Measurements from ENCODE around the gene AGTPBP1. TPM values are rescaled to one million over a fixed set of nuclear protein-coding genes. Genes with fewer than 3 reads are reported as not detected.

AGTPBP1 gene
- total and polyA plus RNA-seq, 2 of the 8 experiments (the other 6 are each of a cell fraction or from before 2014, with no cell fraction given) = 13.4 to 65.2 TPM

DNA sequence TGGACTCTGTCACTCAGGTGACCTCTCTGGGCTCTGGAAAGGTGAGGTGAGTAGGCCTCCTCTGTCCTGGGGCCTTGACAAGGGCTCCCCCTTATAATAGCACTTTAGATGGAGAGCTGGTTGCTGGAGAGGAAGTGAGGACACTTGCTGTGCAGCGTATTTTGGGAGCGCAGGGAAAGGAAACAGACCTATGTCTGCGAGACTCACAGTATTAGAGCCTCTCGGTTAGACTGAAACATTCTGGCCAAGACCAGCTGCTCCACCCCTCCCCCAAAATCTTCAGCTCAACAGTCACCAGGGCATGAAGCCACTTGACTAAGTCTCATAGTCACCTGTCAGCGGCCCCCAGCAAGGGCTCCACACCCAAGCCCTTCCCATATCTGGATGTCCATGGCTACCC, 213.6 kb downstream of the AGTPBP1 start:
- POLR2A ChIA-PET (ENCODE audit: partially characterized antibody) = no interaction called here
- no peak overlapping the region for H3K18ac ChIP-seq (ENCODE audit: extremely low read depth, low read length)
- no peak for TF ChIP-seq RBBP5 (IDR thresholded peaks at IDR 0.05; ENCODE audit: borderline replicate concordance, low read depth, low read length)
- no peak for TF ChIP-seq CEBPB (IDR thresholded peaks at IDR 0.05; ENCODE audit: low read depth, low read length)
- TF ChIP-seq FOSL1 (IDR thresholded peaks at IDR 0.05; ENCODE audit: insufficient read depth, low read depth, low read length) = no peak
- TF ChIP-seq EGR1 (IDR thresholded peaks at IDR 0.05; ENCODE audit: borderline replicate concordance, low read depth, low read length) = no peak
- no peak for TF ChIP-seq SIN3A (conservative IDR thresholded peaks at IDR 0.05 in 1 of 2, IDR thresholded peaks at IDR 0.05 in 1 of 2; ENCODE audit: low read depth in 1 of 2, low read length in 2 of 2)
- TF ChIP-seq SUZ12 (IDR thresholded peaks at IDR 0.05; ENCODE audit: low read length) = no peak
- no peak for TF ChIP-seq TBP (IDR thresholded peaks at IDR 0.05; ENCODE audit: low read depth, low read length)
- TF ChIP-seq HDAC2 (IDR thresholded peaks at IDR 0.05; ENCODE audit: borderline replicate concordance in 1 of 2, low read depth in 2 of 2, low read length in 2 of 2) = no peak
- TF ChIP-seq, protein P1, sequence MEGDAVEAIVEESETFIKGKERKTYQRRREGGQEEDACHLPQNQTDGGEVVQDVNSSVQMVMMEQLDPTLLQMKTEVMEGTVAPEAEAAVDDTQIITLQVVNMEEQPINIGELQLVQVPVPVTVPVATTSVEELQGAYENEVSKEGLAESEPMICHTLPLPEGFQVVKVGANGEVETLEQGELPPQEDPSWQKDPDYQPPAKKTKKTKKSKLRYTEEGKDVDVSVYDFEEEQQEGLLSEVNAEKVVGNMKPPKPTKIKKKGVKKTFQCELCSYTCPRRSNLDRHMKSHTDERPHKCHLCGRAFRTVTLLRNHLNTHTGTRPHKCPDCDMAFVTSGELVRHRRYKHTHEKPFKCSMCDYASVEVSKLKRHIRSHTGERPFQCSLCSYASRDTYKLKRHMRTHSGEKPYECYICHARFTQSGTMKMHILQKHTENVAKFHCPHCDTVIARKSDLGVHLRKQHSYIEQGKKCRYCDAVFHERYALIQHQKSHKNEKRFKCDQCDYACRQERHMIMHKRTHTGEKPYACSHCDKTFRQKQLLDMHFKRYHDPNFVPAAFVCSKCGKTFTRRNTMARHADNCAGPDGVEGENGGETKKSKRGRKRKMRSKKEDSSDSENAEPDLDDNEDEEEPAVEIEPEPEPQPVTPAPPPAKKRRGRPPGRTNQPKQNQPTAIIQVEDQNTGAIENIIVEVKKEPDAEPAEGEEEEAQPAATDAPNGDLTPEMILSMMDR (IDR thresholded peaks at IDR 0.05; ENCODE audit: control extremely low read depth in 1 of 3, insufficient read depth in 1 of 3, low read depth in 1 of 3, low read length in 3 of 3) = no peak
- no peak for TF ChIP-seq GABPA (IDR thresholded peaks at IDR 0.05; ENCODE audit: borderline replicate concordance, insufficient read depth, low read length)

More for the DNA sequence above, 213.6 kb downstream of the AGTPBP1 start:
- H3K9ac ChIP-seq (replicated peaks in 1 of 4; ENCODE audit: extremely low read depth in 1 of 4, low read depth in 3 of 4, low read length in 3 of 4) = no peak overlapping the region
- no peaks in the 10 kb centered on the region for H3K36me3 ChIP-seq (ENCODE audit: control insufficient read depth in 2 of 4, insufficient read depth in 4 of 4, low read length in 3 of 4)
- H4K20me1 ChIP-seq (replicated peaks in 1 of 2; ENCODE audit: control insufficient read depth in 1 of 2, insufficient read depth in 2 of 2, low read length in 2 of 2) = no peaks in the 10 kb centered on the region
- no peak overlapping the region for H3K56ac ChIP-seq (replicated peaks; ENCODE audit: insufficient read length, low read depth, low read length)
- DNase-seq (ENCODE audit: low read depth in 1 of 2, low spot score in 2 of 2) = no peak
- H3K79me2 ChIP-seq (ENCODE audit: control insufficient read depth in 1 of 2, insufficient read depth in 2 of 2, low read length in 2 of 2) = no peaks in the 10 kb centered on the region
- H3K27ac ChIP-seq (ENCODE audit: low read depth, low read length) = no peak overlapping the region
- H2BK5ac ChIP-seq (ENCODE audit: low read depth, low read length) = no peak overlapping the region
- H3K23me2 ChIP-seq (ENCODE audit: low read depth, low read length) = no peaks in the 10 kb centered on the region; the same call in 1 of the 2 replicates
- H3K27me3 ChIP-seq (replicated peaks in 1 of 4; ENCODE audit: control insufficient read depth in 3 of 4, extremely low read depth in 1 of 4, insufficient read depth in 3 of 4, low read length in 3 of 4) = peaks cover 2 to 12% (median 8%) of the 10 kb centered on the region in 4 experiments
- H3K9me3 ChIP-seq (ENCODE audit: insufficient read depth in 2 of 2, low read depth in 1 of 2, low read length in 1 of 2) = no peaks in the 10 kb centered on the region
- H2BK20ac ChIP-seq (ENCODE audit: low read length) = no peak overlapping the region
- H2BK12ac ChIP-seq (ENCODE audit: low read depth, low read length) = no peak overlapping the region
- CTCF ChIA-PET (ENCODE audit: partially characterized antibody) = interaction anchor here (0.6 kb wide), 1 partner anchor 86 kb away, joined by 3 read pairs; no protein-coding TSS in a partner anchor
- H2BK120ac ChIP-seq (replicated peaks; ENCODE audit: low read depth, low read length) = no peak overlapping the region
- H3K4ac ChIP-seq (replicated peaks; ENCODE audit: insufficient read length, low read depth, low read length) = no peak overlapping the region
- peaks cover 0 to 2% (median 2%) of the 10 kb centered on the region in 4 experiments; a peak in 3 of 7 replicates for H3K4me1 ChIP-seq (replicated peaks in 1 of 4; ENCODE audit: control insufficient read depth in 3 of 4, insufficient read depth in 4 of 4, low read length in 3 of 4)
- H3K23ac ChIP-seq (ENCODE audit: insufficient read length) = no peak overlapping the region
- H2AK5ac ChIP-seq (ENCODE audit: low read depth, low read length) = no peak overlapping the region
- H3K4me2 ChIP-seq (ENCODE audit: insufficient read depth in 1 of 2, low read depth in 2 of 2, low read length in 2 of 2) = no peak overlapping the region
- no peak overlapping the region for H3K4me3 ChIP-seq (ENCODE audit: extremely low read depth in 1 of 4, insufficient read depth in 2 of 4, low read depth in 3 of 4, low read length in 4 of 4)
- WGBS, 2 experiments (ENCODE audit: extremely low coverage in 1 of 2, insufficient coverage in 1 of 2, insufficient read length in 1 of 2, insufficient replicate concordance in 2 of 2, low coverage in 1 of 2, low lambda C conversion rate in 2 of 2, missing lambda C conversion rate in 1 of 2) = 86% methylated on average over 5 of the region's 5 CpGs; no CpG with 5 or more reads in 1 of the 2 experiments
- no peak overlapping the region for H3K14ac ChIP-seq (ENCODE audit: insufficient read length)
- H4K91ac ChIP-seq (replicated peaks; ENCODE audit: insufficient read length, low read length) = no peak overlapping the region
- H4K5ac ChIP-seq (ENCODE audit: insufficient read length, low read depth, low read length) = no peak overlapping the region
- no peak overlapping the region for H4K8ac ChIP-seq (ENCODE audit: extremely low read depth, insufficient read depth, low read length)
- no peak overlapping the region for H2BK15ac ChIP-seq (ENCODE audit: low read length)
- FAIRE-seq = no peak
- no peaks in the 10 kb centered on the region for H3K79me1 ChIP-seq (ENCODE audit: low read depth, low read length)
- no peak overlapping the region for H2AFZ ChIP-seq (ENCODE audit: low read length)

All from H1 (cell line).